A549 (cell line): Measurements from ENCODE around the gene TMEFF2. TPM values are rescaled to one million over a fixed set of nuclear protein-coding genes. Genes with fewer than 3 reads are reported as not detected.

ENCODE experiments used
- ATAC-seq, 2 experiments: fragments of 200-7000 bp in 1 of 2; fragments of >200 bp in 1 of 2; cut with Nextera tagmentation in 1 of 2; cut with Tn5 transposase in 1 of 2; 3 replicates each; pipeline versions ENCODE4 v1.8.0 to v1.9.1; 2018 to 2020; ENCODE audit warnings: mild to moderate bottlenecking in 1 of 2, moderate library complexity in 1 of 2
- CTCF ChIA-PET: fragments of 300-600 bp; sonication (Branson Sonifier 250); formaldehyde crosslinking; extraction: SDS; loops from one replicate; lab custom pipeline; 2021; ENCODE audit warnings: antibody characterized with exemption, inconsistent platforms; lab: Yijun Ruan, JAX
- POLR2A ChIA-PET: fragments of 350-600 bp; formaldehyde crosslinking; extraction: SDS; loops from one replicate; lab custom pipeline; 2021; ENCODE audit warnings: antibody characterized with exemption, inconsistent platforms; lab: Yijun Ruan, JAX
- DNase-seq, 2 experiments: peaks; one replicate each; pipeline versions ENCODE4 v3.0.0 to v3.0.0-alpha.2; 2011 to 2016; ENCODE audit warnings: low read depth in 1 of 2, low spot score in 1 of 2
- FAIRE-seq: peaks from 2 replicates; lab custom pipeline; 2011; peaks lifted over from hg19 to GRCh38; lab: Jason Lieb, UNC
- H3K27ac ChIP-seq, 2 experiments: fragments of >200 bp; sonication (Bioruptor Twin); formaldehyde crosslinking; 3 replicates each; pipeline ENCODE4 v1.5.1; 2016 to 2017
- H3K4me1 ChIP-seq: fragments of >200 bp; sonication (Bioruptor Twin); formaldehyde crosslinking; 3 replicates; pipeline ENCODE4 v1.6.1; 2016
- H3K4me2 ChIP-seq: fragments of >200 bp; sonication (Bioruptor Twin); formaldehyde crosslinking; 3 replicates; pipeline ENCODE4 v1.6.1; 2016
- H3K4me3 ChIP-seq: fragments of >200 bp; sonication (Bioruptor Twin); formaldehyde crosslinking; 3 replicates; pipeline ENCODE4 v1.5.1; 2016
- H3K9me3 ChIP-seq: fragments of >200 bp; sonication (Bioruptor Twin); formaldehyde crosslinking; 3 replicates; pipeline ENCODE4 v1.6.1; 2016
- ATOH8 ChIP-seq: fragments of 250-450 bp; sonication (Bioruptor Pico); IDR thresholded peaks from 2 replicates; pipeline ENCODE4 v1.5.0; 2020; ENCODE audit warnings: low read depth, mild to moderate bottlenecking, moderate library complexity
- CBX8 ChIP-seq: fragments of 200-600 bp; sonication (generic); IDR thresholded peaks from 2 replicates; pipeline ENCODE4 v1.6.1; 2016
- CEBPB ChIP-seq, 2 experiments: fragments of >200 bp in 1 of 2; sonication (Bioruptor Twin) in 1 of 2; formaldehyde crosslinking in 1 of 2; IDR thresholded peaks; 2 replicates each; pipeline ENCODE4 v1.6.1; 2012 to 2016
- EHF ChIP-seq: fragments of 250-450 bp; sonication (Bioruptor Pico); IDR thresholded peaks from 2 replicates; pipeline ENCODE4 v1.5.0; 2020; ENCODE audit warnings: mild to moderate bottlenecking
- FOXS1 ChIP-seq: fragments of 250-450 bp; sonication (Bioruptor Pico); IDR thresholded peaks from 2 replicates; pipeline ENCODE4 v1.5.0; 2020; ENCODE audit warnings: mild to moderate bottlenecking, moderate library complexity
- HDAC2 ChIP-seq: fragments of 200-600 bp; sonication (generic); IDR thresholded peaks from 2 replicates; pipeline ENCODE4 v1.6.1; 2016
- HOXA7 ChIP-seq: fragments of 250-450 bp; sonication (Bioruptor Pico); IDR thresholded peaks from 2 replicates; pipeline ENCODE4 v1.5.0; 2020; ENCODE audit warnings: mild to moderate bottlenecking, moderate library complexity
- HOXB13 ChIP-seq: fragments of 250-450 bp; sonication (Bioruptor Pico); IDR thresholded peaks from 2 replicates; pipeline ENCODE4 v1.5.0; 2020; ENCODE audit warnings: low read depth, mild to moderate bottlenecking, moderate library complexity
- HOXB5 ChIP-seq: fragments of 250-450 bp; sonication (Bioruptor Pico); IDR thresholded peaks from 2 replicates; pipeline ENCODE4 v1.5.0; 2020; ENCODE audit warnings: mild to moderate bottlenecking, moderate library complexity
- KDM1A ChIP-seq: fragments of 200-600 bp; sonication (generic); IDR thresholded peaks from 2 replicates; pipeline ENCODE4 v1.6.1; 2016; ENCODE audit warnings: low read depth, mild to moderate bottlenecking
- KDM5A ChIP-seq: fragments of 200-600 bp; sonication (generic); IDR thresholded peaks from 2 replicates; pipeline ENCODE4 v1.6.1; 2016; ENCODE audit warnings: antibody characterized with exemption, mild to moderate bottlenecking
- MYC ChIP-seq: IDR thresholded peaks from 2 replicates; pipeline ENCODE4 v1.6.1; 2012; ENCODE audit warnings: mild to moderate bottlenecking, inconsistent platforms, low read length, improper control_type of control experiment, borderline replicate concordance
- NR3C1 ChIP-seq: fragments of >200 bp; sonication (Bioruptor Twin); formaldehyde crosslinking; IDR thresholded peaks from 3 replicates; pipeline ENCODE4 v1.6.1; 2017
- PHF8 ChIP-seq: fragments of 200-600 bp; sonication (generic); IDR thresholded peaks from 2 replicates; pipeline ENCODE4 v1.6.1; 2016; ENCODE audit warnings: low read depth, mild to moderate bottlenecking, antibody characterized with exemption, moderate library complexity, borderline replicate concordance
- POLR2A ChIP-seq: IDR thresholded peaks from 2 replicates; pipeline ENCODE4 v1.6.1; 2012; ENCODE audit warnings: mild to moderate bottlenecking, low read length
- POLR2AphosphoS2 ChIP-seq: conservative IDR thresholded peaks from 2 replicates; pipeline ENCODE4 v1.6.1; 2012; ENCODE audit warnings: low read length, improper control_type of control experiment, inconsistent platforms
- RAD21 ChIP-seq, 2 experiments: fragments of >200 bp in 1 of 2; sonication (Bioruptor Twin) in 1 of 2; formaldehyde crosslinking in 1 of 2; IDR thresholded peaks in 1 of 2; conservative IDR thresholded peaks in 1 of 2; 2 replicates in 1 of 2; 3 replicates in 1 of 2; pipeline ENCODE4 v1.6.1; 2012 to 2018; ENCODE audit warnings: inconsistent platforms in 1 of 2
- RCOR1 ChIP-seq: fragments of 150-350 bp; IDR thresholded peaks from 2 replicates; pipeline ENCODE4 v1.6.1; 2014; ENCODE audit warnings: antibody characterized with exemption, low read length, low read depth
- SREBF2 ChIP-seq: fragments of 450-650 bp; IDR thresholded peaks from 2 replicates; pipeline ENCODE4 v1.6.1; 2014; ENCODE audit warnings: mild to moderate bottlenecking, moderate library complexity
- TFCP2L1 ChIP-seq: fragments of 250-450 bp; sonication (Bioruptor Pico); IDR thresholded peaks from 2 replicates; pipeline ENCODE4 v1.5.0; 2021; ENCODE audit warnings: mild to moderate bottlenecking
- WGBS: methylation state at CpG from one replicate; pipeline ENCODE4 v1.1.6; 2017; ENCODE audit errors: missing lambda C conversion rate; 5-methylcytosine and 5-hydroxymethylcytosine counted together
- polyA plus RNA-seq, 4 experiments: library from polyadenylated mRNA; depleted of rRNA in 3 of 4; stranded (reverse); fragments of >200 nt; fragmentation: RNase III in 1 of 4; extraction: RNeasy Plus Mini Kit Qiagen cat#74134 plus additional on column Dnase treatment in 1 of 4; gene quantifications; 2 replicates in 3 of 4; 3 replicates in 1 of 4; pipeline ENCODE4 v1.2.3, GENCODE V29; 2011 to 2017
- TF ChIP-seq, protein P1 (sequence below): fragments of >200 bp; sonication (Bioruptor Twin); formaldehyde crosslinking; IDR thresholded peaks from 3 replicates; pipeline ENCODE4 v1.5.1; 2016
- TF ChIP-seq, protein P2 (sequence below): IDR thresholded peaks from 2 replicates; pipeline ENCODE4 v1.6.1; 2012
- TF ChIP-seq, protein P3 (sequence below): IDR thresholded peaks from 2 replicates; pipeline ENCODE4 v1.6.1; 2012

The TMEFF2 gene
- polyA plus RNA-seq, 2 of the 4 experiments (the other 2 are of a cell fraction), result 0.30 to 0.46 TPM

DNA sequence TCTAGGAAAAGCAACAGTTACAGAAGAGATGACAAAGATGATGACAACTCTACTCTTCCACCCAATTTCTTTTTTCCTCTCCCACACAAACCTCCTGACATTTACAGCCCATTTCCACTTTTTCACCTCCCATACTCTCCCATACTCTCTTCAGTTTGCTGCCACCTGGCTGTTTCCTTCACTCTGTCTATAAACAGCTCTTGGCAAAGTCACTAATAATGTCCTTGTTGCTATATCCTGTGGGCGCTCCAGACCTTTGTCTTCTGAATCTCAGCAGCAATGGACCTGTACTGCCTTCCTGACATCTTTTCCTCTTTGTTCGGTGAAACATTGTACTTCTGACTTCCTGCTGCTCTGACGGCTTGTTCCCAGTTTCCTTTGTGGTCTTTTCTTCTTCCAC is 287.2 kb downstream of the TMEFF2 start:
- DNase-seq, result no peak
- H3K27ac ChIP-seq, result peak overlapping the region in 1 of 2 experiments; percentile 40; a peak in 1 of 6 replicates
- POLR2A ChIA-PET, result no interaction called here
- peaks cover 13% of the 10 kb centered on the region for H3K4me1 ChIP-seq
- FAIRE-seq, result no peak
- CTCF ChIA-PET, result interaction anchor here (1.3 kb wide), 1 partner anchor 13 kb away, joined by 4 read pairs; no protein-coding TSS in a partner anchor
- 88% methylated on average over 3 of the region's 3 CpGs for WGBS
- no peak overlapping the region for H3K4me2 ChIP-seq
- no peaks in the 10 kb centered on the region for H3K9me3 ChIP-seq
- TF ChIP-seq, protein P1, sequence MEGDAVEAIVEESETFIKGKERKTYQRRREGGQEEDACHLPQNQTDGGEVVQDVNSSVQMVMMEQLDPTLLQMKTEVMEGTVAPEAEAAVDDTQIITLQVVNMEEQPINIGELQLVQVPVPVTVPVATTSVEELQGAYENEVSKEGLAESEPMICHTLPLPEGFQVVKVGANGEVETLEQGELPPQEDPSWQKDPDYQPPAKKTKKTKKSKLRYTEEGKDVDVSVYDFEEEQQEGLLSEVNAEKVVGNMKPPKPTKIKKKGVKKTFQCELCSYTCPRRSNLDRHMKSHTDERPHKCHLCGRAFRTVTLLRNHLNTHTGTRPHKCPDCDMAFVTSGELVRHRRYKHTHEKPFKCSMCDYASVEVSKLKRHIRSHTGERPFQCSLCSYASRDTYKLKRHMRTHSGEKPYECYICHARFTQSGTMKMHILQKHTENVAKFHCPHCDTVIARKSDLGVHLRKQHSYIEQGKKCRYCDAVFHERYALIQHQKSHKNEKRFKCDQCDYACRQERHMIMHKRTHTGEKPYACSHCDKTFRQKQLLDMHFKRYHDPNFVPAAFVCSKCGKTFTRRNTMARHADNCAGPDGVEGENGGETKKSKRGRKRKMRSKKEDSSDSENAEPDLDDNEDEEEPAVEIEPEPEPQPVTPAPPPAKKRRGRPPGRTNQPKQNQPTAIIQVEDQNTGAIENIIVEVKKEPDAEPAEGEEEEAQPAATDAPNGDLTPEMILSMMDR, result 0 out of 3 replicates have a peak, but pooled peaks have one; percentile 5
- TF ChIP-seq KDM5A, result no peak
- no peak; a peak in 2 of 5 replicates for TF ChIP-seq RAD21 (conservative IDR thresholded peaks at IDR 0.05 in 1 of 2, IDR thresholded peaks at IDR 0.05 in 1 of 2)
- ATAC-seq, result peak; percentile 72 to 76; a peak in 5 of 6 replicates
- no peak overlapping the region for H3K4me3 ChIP-seq

- Histone ChIP-seq H3K27ac (peak overlapping the region in 1 of 2 experiments; percentile 40; a peak in 1 of 6 replicates), H3K4me3 (no peak overlapping the region), H3K4me1 (peaks cover 13% of the 10 kb centered on the region), H3K9me3 (no peaks in the 10 kb centered on the region), H3K4me2 (no peak overlapping the region)
- ATAC-seq (no peak; a peak in 2 of 6 replicates), FAIRE-seq (no peak), DNase-seq (no peak)
- CTCF ChIA-PET, result interaction anchor here (1.3 kb wide), 1 partner anchor 12 kb away, joined by 4 read pairs; no protein-coding TSS in a partner anchor
- POLR2A ChIA-PET, result no interaction called here
- TF ChIP-seq TFCP2L1 (CRISPR knock-in tag), result no peak
- no peak for TF ChIP-seq PHF8
- TF ChIP-seq FOXS1, result no peak
- no peak for TF ChIP-seq HOXB13
- no peak for TF ChIP-seq EHF
- TF ChIP-seq SREBF2, result no peak
- no peak for TF ChIP-seq NR3C1
- no peak for TF ChIP-seq HDAC2
- no peak for TF ChIP-seq RCOR1
- TF ChIP-seq CBX8, result no peak
- TF ChIP-seq, protein P2, sequence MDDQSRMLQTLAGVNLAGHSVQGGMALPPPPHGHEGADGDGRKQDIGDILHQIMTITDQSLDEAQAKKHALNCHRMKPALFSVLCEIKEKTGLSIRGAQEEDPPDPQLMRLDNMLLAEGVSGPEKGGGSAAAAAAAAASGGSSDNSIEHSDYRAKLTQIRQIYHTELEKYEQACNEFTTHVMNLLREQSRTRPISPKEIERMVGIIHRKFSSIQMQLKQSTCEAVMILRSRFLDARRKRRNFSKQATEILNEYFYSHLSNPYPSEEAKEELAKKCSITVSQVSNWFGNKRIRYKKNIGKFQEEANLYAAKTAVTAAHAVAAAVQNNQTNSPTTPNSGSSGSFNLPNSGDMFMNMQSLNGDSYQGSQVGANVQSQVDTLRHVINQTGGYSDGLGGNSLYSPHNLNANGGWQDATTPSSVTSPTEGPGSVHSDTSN, result no peak
- TF ChIP-seq MYC, result no peak
- TF ChIP-seq HOXB5 (CRISPR knock-in tag), result no peak
- TF ChIP-seq, protein P3, sequence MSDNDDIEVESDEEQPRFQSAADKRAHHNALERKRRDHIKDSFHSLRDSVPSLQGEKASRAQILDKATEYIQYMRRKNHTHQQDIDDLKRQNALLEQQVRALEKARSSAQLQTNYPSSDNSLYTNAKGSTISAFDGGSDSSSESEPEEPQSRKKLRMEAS, result no peak
Measured at GRCh38 chr2:191907091-191907490, 287.6 kb downstream of the TMEFF2 start.

GRCh38 chr2:191905336-191905735 is 289.4 kb downstream of the TMEFF2 start:
- TF ChIP-seq ATOH8 (CRISPR knock-in tag) (no peak), CEBPB (IDR thresholded peaks at IDR 0.05) (no peak), KDM1A (no peak), POLR2AphosphoS2 (no peak), HOXA7 (CRISPR knock-in tag) (no peak), POLR2A (no peak)
- Histone ChIP-seq H3K4me1 (peaks cover 11% of the 10 kb centered on the region), H3K4me2 (no peak overlapping the region), H3K4me3 (no peak overlapping the region), H3K27ac (no peak overlapping the region), H3K9me3 (peaks cover 10% of the 10 kb centered on the region; the same call in 2 of the 3 replicates)
- POLR2A ChIA-PET, result no interaction called here
- no peak for ATAC-seq
- 82% methylated on average over 4 of the region's 4 CpGs for WGBS
- DNase-seq, result no peak
- CTCF ChIA-PET, result no interaction called here
- FAIRE-seq, result no peak
